ENCODE data around the gene ALDH1A3.

DNA sequence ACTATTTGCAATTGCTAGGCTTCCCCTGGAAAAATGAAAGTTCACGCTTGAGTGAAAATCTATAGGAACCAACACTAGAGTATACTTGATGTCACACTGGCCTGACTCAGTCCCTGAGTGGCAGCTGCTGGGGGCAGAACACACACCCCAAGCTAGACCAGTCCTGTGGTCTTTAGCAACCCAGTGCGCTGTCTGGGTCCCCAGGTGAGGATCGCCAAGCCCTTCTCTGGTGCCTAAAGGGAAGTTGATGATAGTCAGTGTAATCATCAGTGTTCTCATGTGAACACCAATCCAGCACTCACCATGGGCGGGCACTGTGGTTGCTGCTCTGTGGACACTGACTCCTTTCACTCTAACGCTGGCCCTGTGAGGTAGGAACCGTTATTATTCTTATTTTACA is 11.2 kb downstream of the ALDH1A3 start:
- TF ChIP-seq, protein P1, sequence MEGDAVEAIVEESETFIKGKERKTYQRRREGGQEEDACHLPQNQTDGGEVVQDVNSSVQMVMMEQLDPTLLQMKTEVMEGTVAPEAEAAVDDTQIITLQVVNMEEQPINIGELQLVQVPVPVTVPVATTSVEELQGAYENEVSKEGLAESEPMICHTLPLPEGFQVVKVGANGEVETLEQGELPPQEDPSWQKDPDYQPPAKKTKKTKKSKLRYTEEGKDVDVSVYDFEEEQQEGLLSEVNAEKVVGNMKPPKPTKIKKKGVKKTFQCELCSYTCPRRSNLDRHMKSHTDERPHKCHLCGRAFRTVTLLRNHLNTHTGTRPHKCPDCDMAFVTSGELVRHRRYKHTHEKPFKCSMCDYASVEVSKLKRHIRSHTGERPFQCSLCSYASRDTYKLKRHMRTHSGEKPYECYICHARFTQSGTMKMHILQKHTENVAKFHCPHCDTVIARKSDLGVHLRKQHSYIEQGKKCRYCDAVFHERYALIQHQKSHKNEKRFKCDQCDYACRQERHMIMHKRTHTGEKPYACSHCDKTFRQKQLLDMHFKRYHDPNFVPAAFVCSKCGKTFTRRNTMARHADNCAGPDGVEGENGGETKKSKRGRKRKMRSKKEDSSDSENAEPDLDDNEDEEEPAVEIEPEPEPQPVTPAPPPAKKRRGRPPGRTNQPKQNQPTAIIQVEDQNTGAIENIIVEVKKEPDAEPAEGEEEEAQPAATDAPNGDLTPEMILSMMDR (conservative IDR thresholded peaks at IDR 0.05 in 1 of 2, IDR thresholded peaks at IDR 0.05 in 1 of 2; ENCODE audit: extremely low read depth in 1 of 2, insufficient read depth in 1 of 2, low read depth in 1 of 2, low read length in 2 of 2): no peak
- TF ChIP-seq EZH2 (IDR thresholded peaks at IDR 0.05; ENCODE audit: borderline replicate concordance, low read length): no peak
